GM21786 (cell line): ENCODE data around the gene RHOJ.
"Not testable (repeated sequence)": the region's sequence is repeated elsewhere in the genome, so short reads cannot be mapped to it uniquely, and the experiment has no call there.

Experiments used
- ATAC-seq: cut with Tn5 transposase; IDR thresholded peaks from one replicate; pipeline ENCODE4 v1.9.1; 2021; ENCODE audit not compliant: unreplicated experiment

The RHOJ gene

DNA sequence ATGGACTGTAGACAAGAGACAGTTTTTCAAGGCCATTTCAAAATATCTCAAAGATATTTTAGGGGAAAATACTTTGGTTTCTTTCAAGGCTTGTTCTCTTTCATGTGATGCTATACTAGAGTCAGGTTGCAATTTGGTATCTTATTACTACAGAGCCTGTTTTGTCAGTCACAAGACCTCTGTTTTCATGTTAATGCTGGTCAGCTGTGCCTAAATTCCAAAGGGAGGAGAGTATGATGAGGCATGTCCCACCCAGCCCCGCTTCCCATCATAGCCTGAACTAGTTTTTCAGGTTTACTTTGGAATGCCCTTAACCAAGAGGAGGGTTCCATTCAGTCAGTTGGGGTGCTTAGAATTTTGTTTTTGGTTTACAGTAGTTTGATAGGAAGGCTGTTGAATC is 61.9 kb downstream of the RHOJ start:
- ATAC-seq = no peak

DNA sequence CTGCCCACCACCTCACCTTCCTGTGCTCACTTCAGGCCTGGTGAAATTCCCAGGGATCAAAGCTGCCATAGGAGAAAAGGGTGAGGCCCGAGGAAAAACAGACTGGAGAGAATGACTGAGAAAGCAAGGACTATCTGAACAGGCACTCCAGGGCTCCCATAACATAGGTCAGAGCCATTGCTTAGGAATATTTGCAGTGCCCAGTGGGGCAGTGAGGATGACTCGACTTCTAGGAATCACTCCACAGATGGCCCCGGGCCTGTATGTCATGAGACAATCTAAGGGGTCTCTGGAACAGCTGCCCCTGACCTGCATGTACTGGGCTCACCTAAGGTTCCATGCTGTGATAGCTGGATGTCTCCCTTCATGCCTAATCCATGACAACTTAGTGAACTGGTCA is 62.9 kb downstream of the RHOJ start:
- ATAC-seq = no peak

DNA sequence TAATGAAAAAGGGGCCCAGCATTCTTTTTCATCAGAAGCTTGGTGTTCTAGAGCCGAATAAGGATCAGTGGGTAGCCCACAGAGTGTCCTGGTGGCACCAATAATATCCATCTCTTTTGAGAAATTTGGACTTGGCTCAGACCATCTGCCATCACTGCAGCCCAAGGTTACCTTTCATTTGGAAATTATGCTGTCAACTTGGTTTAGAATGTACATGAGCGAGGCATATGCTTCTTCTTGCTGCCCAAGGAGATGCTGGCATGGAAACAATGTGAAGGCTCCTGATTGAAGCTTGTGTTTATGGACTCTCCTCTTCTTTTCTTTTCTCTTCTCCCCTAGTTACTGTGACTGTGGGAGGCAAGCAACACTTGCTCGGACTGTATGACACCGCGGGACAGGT is 64.5 kb downstream of the RHOJ start:
- no peak for ATAC-seq

DNA sequence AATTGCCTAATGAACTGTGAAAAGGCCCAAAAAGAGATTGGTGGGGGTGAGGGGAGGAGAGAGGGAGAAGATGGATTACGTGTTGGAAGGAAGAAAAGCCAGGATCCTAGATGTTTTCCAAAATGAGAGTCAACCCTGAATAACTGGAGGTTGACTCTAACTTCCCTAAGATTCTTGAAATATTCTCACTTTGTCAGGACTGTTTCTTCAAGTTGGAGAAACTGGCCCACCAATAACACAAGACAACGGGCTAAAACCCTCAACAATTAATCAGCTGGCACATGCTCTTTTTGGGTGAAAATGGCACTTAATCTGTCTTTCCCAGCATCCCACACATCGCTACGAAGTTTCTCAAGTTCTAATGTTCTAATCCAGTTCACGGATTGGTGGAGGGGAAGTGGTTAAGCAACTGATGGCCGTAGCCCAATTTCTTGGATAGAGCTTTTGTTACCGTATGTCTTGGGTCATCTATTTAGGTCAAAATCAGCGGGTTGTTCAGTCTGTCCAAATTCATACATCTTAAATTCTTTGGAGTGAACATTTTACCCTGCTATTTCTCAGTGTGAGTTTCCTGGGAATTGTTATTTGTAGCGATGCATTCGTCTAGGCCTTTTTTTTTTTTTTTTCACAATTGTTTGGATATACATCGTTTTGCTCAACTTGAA is 65.5 kb downstream of the RHOJ start:
- no peak for ATAC-seq

DNA sequence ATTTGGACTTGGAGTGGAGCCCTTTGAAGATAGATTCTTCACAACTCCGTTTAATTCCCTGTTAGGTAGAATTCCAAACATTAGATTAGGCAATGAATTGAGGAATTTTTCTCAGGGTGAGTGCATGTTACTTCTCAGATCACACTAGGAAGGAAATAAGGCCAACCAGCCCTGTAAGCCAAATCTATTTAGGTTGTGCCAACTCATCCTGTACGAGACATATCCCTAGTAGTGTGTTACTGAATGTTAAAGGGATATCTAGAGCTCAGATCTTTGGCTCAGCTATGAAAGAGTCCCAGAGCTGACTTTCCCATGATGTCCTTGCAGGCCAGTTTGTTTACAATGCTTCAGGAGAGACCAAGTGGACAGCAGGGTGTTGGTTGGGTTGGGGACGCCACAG is 68.9 kb downstream of the RHOJ start:
- ATAC-seq = no peak

DNA sequence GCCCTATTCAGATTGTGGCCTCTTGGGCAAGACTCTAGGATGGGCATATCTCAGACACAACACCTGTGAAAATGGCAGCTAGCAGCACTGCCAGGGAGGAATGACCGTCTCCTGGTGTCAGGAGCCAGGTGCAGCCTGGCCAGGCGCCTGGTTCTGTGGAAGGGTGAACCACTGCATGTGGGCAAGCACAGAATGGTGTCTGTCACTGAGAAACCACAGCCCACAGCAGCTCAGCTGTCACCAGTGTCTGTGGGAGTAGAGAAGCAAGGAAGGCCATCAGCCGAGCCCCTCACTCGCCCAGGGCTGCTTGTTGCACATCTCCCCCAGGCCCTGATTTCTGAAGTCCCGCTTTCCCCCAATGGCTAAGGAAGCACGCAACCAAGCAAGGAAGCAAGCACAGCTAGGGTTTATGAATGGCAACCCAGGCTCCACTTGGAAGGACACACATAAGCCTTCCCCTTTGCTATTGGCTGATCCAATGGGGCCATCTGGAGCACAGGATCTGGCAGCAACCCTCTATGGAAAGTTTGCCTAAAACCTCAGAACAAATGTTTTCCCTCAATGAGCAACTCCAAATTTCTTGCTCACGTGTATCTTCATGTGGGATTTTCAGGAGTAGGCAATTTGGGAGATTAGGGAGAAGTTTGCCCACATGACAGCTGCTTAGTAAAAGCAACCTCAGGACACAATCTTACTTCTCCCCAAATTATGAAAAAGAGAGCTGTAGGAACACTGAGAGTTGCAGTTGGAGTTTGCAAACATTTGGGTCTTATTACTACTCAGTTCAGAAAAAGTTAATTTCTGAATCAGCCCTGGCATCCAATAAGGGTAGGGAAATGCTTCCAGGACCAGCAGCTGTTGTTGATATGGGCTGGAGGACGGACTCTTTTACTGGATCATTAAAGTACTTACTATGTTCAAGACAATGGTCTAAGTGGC is 69.7 kb downstream of the RHOJ start:
- no peak for ATAC-seq

DNA sequence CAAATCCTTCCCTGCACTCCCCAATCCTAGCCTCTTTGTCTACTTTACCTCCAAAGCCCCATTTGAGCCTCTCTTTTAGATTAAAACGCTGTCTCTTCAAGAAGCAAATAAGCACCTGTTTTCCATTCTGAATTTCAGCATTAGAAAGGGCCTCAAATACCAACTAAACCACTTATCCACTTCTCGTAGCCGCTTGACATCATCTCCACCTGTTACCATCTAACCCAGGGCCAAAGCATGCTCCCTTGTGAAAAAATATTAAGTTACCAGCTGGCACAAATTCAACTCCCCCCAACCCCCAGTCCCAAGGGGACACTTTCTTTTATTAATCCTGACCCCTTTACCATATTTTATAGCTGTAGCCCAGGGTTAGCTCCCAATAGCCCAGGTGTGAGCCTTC is 71.4 kb downstream of the RHOJ start:
- no peak for ATAC-seq

DNA sequence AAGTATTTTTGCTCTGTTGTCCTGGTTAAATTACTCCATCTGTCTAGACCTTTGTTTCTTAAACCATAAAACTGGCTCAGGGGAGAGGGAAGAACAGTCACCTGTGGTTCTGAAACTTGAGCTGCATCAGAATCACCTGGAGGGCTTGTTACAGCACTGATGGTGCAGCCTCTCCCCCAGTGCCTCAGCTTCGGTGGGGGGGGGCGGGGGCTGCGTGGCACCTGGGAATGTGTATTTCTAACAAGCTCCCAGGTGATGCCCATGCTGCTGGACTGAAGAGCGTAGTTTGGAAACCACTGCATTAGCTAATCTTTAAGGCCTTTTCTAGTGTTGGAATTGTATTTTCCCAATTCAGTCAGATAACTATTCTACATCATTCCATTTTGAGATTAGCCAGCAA is 71.8 kb downstream of the RHOJ start:
- no peak for ATAC-seq

DNA sequence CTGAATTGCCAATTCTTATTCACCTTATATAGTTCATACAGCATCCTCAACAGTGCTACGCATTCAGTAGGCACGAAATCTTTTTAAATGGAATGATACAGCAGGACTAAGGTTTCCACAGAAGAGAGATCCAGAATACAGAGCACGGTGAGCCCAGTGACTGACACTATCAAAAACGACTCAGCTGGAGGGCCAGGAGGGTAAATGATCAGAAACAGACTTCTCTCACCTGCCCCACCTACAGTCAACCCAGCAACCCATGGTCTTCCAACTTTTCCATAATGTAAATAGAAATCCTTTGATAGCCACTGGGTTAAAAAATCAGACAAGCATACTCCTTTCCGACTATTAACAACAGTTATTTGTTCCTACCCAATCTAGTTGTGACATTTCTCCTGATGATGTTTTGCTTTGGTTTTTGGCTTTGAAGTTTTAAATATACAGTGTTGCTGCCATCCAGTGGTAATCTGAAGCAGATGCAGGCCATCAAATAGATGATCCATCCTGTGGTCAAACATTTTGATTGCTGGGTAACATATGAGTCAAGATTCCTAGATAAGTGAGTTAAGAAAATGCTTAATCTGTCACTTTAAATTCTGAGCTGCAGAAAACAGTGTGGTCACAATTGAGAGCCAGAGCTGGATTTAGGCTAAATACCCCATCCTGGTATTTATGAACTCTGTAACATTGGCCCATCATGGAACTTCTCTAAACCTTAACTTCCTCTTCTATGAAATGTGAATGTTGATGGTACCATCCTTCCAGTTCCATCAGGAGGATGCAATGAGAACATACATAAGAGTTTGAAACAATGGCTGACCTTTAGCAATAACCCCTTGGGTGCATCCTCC is 72.5 kb downstream of the RHOJ start:
- ATAC-seq = peak; percentile 63

DNA sequence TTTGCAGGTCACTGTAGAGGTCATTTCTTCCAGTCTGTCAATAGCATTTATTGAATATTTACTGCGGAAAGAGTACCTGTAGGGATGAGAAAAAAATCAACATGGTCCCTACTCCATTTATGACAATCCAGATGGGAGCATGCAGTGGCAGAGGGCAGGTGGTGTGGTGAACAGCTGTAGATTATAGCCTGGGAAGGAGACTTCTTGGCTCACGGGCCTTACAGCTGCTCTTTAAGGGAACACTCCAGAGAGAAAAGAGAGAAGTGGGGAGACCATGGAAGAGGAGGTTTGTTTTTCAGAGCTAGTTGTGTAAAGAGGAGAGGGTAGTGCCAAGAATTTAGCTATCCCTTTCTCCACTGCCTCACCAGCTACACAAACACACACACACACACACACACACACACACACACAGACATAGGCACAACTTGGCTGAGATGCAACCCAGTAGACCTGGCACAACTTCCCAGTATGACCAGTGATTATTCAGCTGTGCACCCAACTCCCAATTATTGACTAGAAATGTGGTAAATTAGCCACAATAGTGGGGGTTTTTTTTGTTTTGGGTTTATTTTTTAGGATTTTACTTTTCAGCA is 73.4 kb downstream of the RHOJ start:
- ATAC-seq = no peak

DNA sequence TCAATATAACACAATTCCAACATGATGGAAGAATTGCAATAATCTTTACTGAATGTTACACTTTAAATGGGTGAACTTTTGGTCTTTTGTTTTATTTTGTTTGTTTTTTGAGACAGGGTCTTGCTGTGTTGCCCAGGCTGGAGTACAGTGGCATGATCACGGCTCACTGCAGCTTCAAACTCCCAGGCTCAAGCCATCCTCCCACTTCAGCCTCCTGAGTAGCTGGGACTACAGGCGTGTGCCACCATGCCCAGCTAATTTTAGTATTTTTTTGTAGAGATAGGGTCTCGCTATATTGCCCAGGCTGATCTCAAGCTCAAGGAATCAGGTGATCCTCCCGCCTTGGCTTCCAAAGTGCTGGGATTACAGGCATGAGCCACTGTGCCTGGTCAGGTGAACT is 75.7 kb downstream of the RHOJ start:
- not testable (repeated sequence) for ATAC-seq

DNA sequence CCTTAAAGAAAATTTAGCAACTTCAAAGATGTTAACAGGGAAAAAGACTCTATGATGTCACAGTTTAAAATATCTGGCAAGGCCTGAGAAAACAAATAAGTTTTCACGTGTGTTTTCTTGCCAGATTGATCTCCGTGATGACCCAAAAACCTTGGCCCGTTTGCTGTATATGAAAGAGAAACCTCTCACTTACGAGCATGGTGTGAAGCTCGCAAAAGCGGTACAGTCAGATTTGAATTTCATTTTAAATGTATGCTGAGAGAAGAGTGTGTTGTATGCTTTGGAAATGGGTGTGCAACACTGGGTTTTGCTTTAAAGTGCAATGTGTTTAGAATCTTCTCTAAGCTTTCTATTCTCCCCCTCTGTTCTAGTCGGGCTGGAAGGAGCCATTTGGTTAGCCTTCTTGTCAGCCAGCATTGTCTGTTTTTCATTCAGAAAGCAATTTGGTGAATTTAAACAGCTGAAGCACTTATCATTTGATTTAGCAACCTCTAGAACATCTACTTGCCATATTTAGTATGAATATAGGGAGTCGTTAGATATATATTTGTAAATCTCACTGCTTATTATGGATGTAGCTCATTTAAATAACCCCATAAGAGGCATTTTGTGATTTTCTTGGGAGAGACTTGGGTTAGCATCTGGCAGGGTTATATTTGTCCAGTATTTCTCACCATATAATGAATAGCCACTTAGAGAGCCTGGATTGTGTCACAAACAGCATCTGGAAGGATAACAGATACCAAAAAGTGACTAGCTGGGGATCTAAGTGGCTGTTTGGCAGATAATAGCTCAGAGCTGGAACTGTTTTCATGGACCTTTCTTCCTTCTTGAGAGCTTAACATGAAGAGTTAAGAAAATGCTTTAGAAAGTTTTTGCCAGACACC is 79.0 kb downstream of the RHOJ start:
- peak; percentile 59 for ATAC-seq

DNA sequence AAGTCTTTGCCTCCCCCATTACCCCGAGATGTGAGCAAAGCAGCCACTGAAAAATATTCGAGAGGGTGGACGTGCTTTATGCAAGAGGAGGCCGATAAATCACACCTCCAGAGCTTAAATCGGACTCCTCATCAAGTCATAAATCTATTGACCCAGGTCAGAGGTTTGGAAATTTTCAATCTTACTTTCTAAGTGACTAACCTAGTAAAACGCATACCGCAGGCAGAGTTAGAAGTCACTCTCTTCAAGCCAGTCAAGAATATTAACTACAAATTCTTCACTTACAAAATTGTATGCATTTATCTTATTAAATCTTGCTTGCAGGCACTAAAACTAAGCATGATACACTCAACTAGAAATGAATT is 79.6 kb downstream of the RHOJ start:
- ATAC-seq = no peak

DNA sequence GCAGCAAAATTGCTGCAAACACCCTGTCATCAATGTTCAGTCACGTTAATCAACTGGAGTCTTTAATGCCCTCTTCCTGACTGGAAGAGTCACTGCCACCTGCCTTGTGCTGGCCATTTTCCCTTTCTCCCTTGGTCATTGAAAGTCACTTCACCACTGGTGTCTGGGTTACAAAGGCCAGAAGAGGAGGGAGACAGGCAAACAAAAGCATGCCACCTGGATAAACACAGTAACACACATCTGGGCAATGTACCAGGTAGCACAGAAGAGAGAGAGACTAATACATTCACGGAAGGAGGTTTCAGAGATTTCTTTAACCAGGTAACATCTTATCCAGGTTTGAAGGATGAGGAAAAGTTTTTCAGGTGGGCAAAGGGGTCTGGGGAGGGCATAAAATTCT is 81.8 kb downstream of the RHOJ start:
- no peak for ATAC-seq

DNA sequence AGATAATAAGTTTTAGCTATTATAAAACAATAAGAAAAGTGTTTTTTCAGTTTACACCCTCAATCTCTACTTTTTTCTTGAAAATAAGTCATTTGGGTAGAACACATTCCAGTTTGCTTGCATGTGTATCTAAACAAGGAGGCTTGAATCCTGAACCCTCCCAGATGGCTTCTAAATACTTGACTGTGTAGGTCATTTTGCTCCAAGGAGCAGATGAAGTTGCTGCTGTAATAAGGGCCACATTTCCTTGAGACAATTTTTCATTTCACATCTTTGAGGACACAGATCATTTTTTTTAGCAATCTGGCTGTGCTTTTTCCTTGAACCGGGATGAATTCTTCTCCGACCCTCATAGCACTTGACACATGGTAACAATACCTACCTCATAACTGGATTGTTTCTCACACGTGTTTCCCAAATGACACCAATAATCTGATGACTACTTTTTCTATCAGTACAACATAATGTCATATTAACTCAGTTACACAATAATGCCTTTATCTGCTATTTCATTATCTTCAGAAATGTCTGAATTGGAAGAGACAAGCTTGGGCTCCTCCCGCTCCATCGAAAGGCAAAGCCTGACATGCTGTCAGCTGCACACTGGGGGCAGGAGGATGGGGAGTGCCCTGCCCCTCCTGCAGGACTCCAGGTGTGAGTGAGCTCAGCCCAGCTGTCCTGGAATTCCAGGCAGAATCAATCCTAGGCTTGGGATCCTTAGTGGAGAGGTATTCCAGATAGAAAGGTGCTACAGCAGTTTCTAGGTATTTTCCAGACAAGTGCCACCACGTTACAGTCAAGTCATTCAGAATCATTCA is 83.6 kb downstream of the RHOJ start:
- ATAC-seq = no peak

DNA sequence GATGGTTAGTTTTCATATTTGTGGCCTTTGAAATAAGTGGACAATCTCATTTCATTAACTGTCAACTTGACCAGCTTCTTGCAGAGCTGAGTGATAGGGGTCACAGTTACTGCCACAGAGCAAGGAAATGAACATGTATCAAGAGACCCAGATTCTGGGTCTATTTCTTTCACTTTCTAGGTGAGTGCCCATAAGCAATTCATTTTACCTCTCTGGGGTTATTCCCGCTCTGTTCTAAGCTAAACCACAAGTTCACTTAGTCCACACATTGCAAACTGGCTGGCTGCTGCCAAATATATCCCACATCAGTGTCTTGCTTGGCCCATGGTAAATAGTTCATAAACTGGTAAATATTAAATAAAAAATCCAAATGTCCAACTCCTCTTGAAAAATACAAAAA is 84.6 kb downstream of the RHOJ start:
- peak; percentile 83 for ATAC-seq

DNA sequence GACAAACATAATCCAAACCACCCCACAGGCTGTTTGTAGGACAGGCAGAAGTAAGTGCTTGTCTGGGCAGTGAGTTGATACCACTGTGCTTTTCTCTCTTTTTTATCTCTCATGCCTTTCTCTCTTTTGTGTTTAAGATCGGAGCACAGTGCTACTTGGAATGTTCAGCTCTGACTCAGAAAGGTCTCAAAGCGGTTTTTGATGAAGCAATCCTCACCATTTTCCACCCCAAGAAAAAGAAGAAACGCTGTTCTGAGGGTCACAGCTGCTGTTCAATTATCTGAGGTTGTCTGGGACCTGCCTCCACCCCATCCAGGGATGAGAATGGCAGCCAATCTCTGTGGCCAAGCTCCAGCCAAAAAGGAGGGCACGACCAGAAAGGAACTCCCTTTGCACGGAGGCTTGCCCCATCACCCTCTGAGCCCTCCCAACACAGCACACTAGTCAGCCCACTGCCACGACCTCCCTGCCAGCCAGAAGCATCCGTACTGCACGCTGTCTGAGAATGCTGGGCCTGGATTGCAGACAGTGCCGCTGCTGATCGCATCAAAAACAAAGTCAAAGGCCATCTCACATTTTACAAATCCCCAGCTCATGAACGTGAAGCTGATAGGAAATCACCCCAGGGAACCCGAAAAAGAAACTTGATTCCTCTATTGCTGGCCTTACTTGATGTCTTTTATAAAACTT is 86.6 kb downstream of the RHOJ start:
- ATAC-seq = no peak

DNA sequence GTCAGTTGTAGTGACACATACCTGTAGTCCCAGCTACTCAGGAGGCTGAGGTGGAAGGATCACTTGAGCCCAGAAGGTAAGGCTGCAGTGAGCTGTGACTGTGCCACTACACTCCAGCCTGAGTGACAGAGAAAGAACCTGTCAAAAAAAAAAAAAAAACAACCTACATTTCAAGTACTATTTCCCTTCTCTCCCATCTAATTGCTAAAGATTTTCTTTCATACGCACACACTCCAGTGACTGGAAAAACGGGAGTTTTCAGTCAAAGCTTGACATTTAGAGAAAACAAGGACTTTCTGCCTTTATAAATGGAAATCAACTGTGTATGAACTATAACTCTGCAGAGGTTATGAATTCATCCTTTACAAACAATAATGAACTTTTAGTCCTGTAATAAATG is 88.6 kb downstream of the RHOJ start:
- no peak for ATAC-seq

DNA sequence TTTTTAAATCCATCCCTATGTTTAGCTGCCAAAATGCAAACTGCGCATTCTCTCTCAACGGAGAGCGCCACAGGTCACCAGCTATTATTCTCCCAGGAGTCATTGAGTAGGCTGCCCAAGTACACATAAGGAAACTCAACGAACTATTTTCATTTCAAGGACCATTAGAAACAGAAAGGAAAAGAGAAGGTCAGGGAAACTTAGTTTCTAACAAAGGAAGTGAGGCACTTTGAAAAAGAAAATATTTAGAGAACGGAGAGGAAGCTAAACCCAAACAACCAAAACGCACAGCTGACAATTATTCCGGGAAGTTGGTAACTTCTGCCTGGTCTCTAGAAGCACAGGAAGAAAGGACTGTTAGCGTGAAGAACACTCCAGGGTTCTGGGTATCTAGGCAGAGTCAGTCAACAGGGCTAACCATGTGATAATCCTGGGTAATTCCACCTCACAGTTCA is 91.0 kb downstream of the RHOJ start:
- peak; percentile 64 for ATAC-seq
